Measurements from ENCODE around the gene RBBP6.

- TF ChIP-seq, protein P1, sequence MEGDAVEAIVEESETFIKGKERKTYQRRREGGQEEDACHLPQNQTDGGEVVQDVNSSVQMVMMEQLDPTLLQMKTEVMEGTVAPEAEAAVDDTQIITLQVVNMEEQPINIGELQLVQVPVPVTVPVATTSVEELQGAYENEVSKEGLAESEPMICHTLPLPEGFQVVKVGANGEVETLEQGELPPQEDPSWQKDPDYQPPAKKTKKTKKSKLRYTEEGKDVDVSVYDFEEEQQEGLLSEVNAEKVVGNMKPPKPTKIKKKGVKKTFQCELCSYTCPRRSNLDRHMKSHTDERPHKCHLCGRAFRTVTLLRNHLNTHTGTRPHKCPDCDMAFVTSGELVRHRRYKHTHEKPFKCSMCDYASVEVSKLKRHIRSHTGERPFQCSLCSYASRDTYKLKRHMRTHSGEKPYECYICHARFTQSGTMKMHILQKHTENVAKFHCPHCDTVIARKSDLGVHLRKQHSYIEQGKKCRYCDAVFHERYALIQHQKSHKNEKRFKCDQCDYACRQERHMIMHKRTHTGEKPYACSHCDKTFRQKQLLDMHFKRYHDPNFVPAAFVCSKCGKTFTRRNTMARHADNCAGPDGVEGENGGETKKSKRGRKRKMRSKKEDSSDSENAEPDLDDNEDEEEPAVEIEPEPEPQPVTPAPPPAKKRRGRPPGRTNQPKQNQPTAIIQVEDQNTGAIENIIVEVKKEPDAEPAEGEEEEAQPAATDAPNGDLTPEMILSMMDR (tag by site-specific recombination; IDR thresholded peaks at IDR 0.05), result no peak
- no peak for TF ChIP-seq ZBTB21 (tag by site-specific recombination; IDR thresholded peaks at IDR 0.05)
- TF ChIP-seq ZNF366 (tag by site-specific recombination; conservative IDR thresholded peaks at IDR 0.05), result no peak
- TF ChIP-seq EGR2 (tag by site-specific recombination; IDR thresholded peaks at IDR 0.05; ENCODE audit: low read depth), result no peak
- no peak for TF ChIP-seq ZNF707 (tag by site-specific recombination; IDR thresholded peaks at IDR 0.05)
- TF ChIP-seq ZNF121 (tag by site-specific recombination; IDR thresholded peaks at IDR 0.05), result no peak
- TF ChIP-seq ATF2 (tag by site-specific recombination; IDR thresholded peaks at IDR 0.05; ENCODE audit: low read depth), result no peak
- no peak for TF ChIP-seq REST (tag by site-specific recombination; IDR thresholded peaks at IDR 0.05)
Observed at GRCh38 chr16:24553983-24554382, 14.6 kb downstream of the RBBP6 start.

Measured in HEK293 (cell line).